Ovary (tissue), 9 donors: Measurements from ENCODE around the gene IFI27L1. TPM values are rescaled to one million over a fixed set of nuclear protein-coding genes. Genes with fewer than 3 reads are reported as not detected.

Experiments used
- DNase-seq, 5 donors: peaks; one replicate each; pipeline ENCODE4 v3.0.0-alpha.2; 2019 to 2020
- H3K27ac ChIP-seq, 2 donors: fragments of 200-600 bp; one replicate each; pipeline versions ENCODE4 v1.5.1 to v1.8.0; 2019 to 2022
- H3K27me3 ChIP-seq: fragments of 200-600 bp; one replicate; pipeline ENCODE4 v1.8.0; 2022
- H3K36me3 ChIP-seq: fragments of 200-600 bp; sonication (generic); one replicate; pipeline ENCODE4 v1.5.1; 2019
- H3K4me1 ChIP-seq: one replicate; pipeline ENCODE4 v1.8.1; 2013; ENCODE audit warnings: mild to moderate bottlenecking, moderate library complexity; ENCODE audit not compliant: insufficient read depth
- H3K4me3 ChIP-seq: fragments of 200-600 bp; sonication (generic); one replicate; pipeline ENCODE4 v1.5.1; 2017
- H3K9me3 ChIP-seq, 2 donors: fragments of 200-600 bp in 1 of 2; sonication (generic) in 1 of 2; one replicate each; pipeline versions ENCODE4 v1.5.1 to v1.8.1; 2013 to 2019; ENCODE audit warnings: mild to moderate bottlenecking in 1 of 2, moderate library complexity in 1 of 2
- EP300 ChIP-seq: sonication (generic); formaldehyde crosslinking; IDR thresholded peaks from one replicate; pipeline ENCODE4 v1.6.1; 2017; ENCODE audit warnings: antibody characterized with exemption
- POLR2A ChIP-seq: fragments of 450-650 bp; IDR thresholded peaks from one replicate; pipeline ENCODE4 v1.6.1; 2017; ENCODE audit warnings: antibody characterized with exemption, mild to moderate bottlenecking, moderate library complexity
- WGBS, 3 donors: extraction: QIAGEN DNeasy Blood & Tissue Kit in 1 of 3; methylation state at CpG; one replicate each; pipeline versions ENCODE4 v1.1.5 to v1.1.7; 2013 to 2017; 5-methylcytosine and 5-hydroxymethylcytosine counted together
- intact Hi-C, 4 donors: fragments of 100-400 bp; cut with DNase I; formaldehyde crosslinking; loops; one replicate each; pipeline versions ENCODE4 v1.11.0 to v1.15.1; 2022 to 2023
- polyA plus RNA-seq, 2 donors: library from polyadenylated mRNA; stranded (reverse); fragments of 200-250 nt in 1 of 2; fragments of 350-450 nt in 1 of 2; fragmentation: Illumina TruSeq in 1 of 2; extraction: RNeasy Lipid Tissue Mini Kit (QIAGEN cat#74804) in 1 of 2; gene quantifications; one replicate each; pipeline ENCODE4 v1.2.3, GENCODE V29; 2013 to 2014
- total RNA-seq, 7 donors: library from RNA; depleted of rRNA in 2 of 7; stranded (reverse); fragments of >200 nt in 2 of 7; fragmentation: NEBNext Ultra II Directional in 3 of 7; extraction: Animal tissue kit (Norgen Biotek cat#: 25700) in 3 of 7; gene quantifications; one replicate each; pipeline versions ENCODE4 v1.1.0 to v1.2.4, GENCODE V29; 2016 to 2023
- TF ChIP-seq, protein P1 (sequence below), 3 donors: fragments of 450-650 bp in 2 of 3; fragments of 200-600 bp in 1 of 3; IDR thresholded peaks; one replicate each; pipeline versions ENCODE4 v1.5.1 to v1.8.0; 2016 to 2022; ENCODE audit warnings: antibody characterized with exemption in 3 of 3, mild to moderate bottlenecking in 1 of 3
- donor health status: DM: no; HTN: no; CAD: no; lungs with moderate emphysema.
- donor health status: DM: no; HTN: no; CAD: no.
- donor health status: Bipolar disorder and iron deficiency.
- donor health status: DM: yes; HTN: yes; CAD: no.
- donor health status: DM: no; HTN: no; CAD: no.
- donor health status: DM: yes; HTN: yes; CAD: no.

IFI27L1 gene
- total and polyA plus RNA-seq, 9 donors: 21.5 to 57.0 (median 32.8) TPM

DNA sequence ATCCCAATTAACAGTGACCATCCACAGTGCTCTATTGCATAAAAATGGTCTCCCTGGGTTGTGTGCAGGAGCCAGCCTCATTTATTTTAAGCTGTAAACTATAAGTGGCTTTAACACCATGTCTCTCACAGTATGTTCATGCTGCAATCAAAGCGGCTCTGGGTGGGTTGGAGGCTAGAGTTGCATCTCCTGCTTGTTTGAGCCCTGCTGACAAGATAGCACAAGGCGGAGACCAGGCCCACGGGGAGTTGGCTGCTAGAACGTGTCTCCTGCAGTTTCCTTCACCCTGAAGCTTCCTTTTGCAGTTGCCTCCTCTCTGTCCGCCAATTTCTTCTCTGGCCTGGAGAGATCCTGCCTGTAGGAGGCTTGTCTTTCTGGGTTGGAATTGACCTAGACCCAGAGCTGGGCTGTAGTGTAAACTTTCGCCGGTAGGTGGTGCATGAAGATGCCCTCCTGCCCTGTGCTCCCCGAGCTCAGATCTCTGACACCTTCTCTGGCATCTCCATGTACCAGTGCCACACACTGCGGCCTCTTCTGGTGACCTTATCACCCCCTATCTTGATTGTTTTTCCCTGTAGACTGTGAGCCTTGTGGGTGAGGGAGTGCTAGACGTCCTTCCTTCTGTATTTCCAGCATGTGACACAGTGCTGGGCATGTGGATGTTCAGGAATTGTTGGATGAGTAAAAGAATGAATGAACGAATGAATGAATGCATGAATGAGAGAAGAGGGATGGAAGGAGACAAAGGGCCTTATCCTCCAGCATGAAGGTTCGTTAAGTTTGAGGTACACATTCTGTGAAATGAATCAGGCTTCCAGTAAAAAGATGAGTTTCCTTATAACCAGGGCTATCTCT, 44.6 kb upstream of the IFI27L1 start:
- 51 to 57% (median 53%) methylated on average over 12 of the region's 12 CpGs for WGBS, 3 donors
- H3K4me3 ChIP-seq: no peak overlapping the region
- no peaks in the 10 kb centered on the region for H3K36me3 ChIP-seq
- no peak overlapping the region for H3K27ac ChIP-seq
- no peaks in the 10 kb centered on the region for H3K27me3 ChIP-seq
- no peaks in the 10 kb centered on the region for H3K4me1 ChIP-seq
- DNase-seq: peak; percentile 36 to 72 (median 67)
- intact Hi-C loops: loop anchor here in 2 of 4 donors (5.0 to 10.0 kb wide), 2 partner anchors 98 to 101 kb away; no protein-coding TSS in a partner anchor
- TF ChIP-seq, protein P1, sequence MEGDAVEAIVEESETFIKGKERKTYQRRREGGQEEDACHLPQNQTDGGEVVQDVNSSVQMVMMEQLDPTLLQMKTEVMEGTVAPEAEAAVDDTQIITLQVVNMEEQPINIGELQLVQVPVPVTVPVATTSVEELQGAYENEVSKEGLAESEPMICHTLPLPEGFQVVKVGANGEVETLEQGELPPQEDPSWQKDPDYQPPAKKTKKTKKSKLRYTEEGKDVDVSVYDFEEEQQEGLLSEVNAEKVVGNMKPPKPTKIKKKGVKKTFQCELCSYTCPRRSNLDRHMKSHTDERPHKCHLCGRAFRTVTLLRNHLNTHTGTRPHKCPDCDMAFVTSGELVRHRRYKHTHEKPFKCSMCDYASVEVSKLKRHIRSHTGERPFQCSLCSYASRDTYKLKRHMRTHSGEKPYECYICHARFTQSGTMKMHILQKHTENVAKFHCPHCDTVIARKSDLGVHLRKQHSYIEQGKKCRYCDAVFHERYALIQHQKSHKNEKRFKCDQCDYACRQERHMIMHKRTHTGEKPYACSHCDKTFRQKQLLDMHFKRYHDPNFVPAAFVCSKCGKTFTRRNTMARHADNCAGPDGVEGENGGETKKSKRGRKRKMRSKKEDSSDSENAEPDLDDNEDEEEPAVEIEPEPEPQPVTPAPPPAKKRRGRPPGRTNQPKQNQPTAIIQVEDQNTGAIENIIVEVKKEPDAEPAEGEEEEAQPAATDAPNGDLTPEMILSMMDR (IDR thresholded peaks at IDR 0.05): peak; percentile 25 to 63 (median 41)
- no peak for TF ChIP-seq EP300
- no peaks in the 10 kb centered on the region for H3K9me3 ChIP-seq

DNA sequence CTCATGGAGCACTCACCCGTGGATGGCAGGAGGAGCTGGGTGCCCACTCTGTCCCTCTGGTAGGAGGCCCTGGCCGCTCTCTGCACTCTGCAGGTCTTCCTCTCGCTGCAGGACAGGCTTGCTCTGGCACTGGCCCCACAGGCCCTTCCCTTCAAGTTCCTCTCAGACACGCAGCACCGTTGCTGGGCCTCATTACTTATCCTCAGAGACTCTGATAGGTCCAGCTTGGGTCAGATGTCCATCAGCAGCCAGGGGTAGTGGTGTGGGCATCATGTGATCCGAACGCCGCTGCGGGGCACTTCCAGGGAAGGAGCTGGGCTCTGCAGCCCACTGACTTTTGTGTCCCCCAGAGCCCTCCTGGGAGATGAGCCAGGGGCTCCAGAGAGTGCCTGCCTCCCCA, 43.2 kb upstream of the IFI27L1 start:
- H3K4me1 ChIP-seq: no peaks in the 10 kb centered on the region
- WGBS, 3 donors: 81 to 88% (median 87%) methylated on average over 9 of the region's 9 CpGs
- no peak overlapping the region for H3K4me3 ChIP-seq
- H3K9me3 ChIP-seq: no peaks in the 10 kb centered on the region
- no peak overlapping the region for H3K27ac ChIP-seq
- H3K36me3 ChIP-seq: no peaks in the 10 kb centered on the region
- DNase-seq: no peak
- TF ChIP-seq, protein P1 (IDR thresholded peaks at IDR 0.05): no peak
- TF ChIP-seq POLR2A: no peak
- no peak for TF ChIP-seq EP300
- H3K27me3 ChIP-seq: no peaks in the 10 kb centered on the region
- intact Hi-C loops: loop anchor here in 2 of 4 donors (5.0 to 10.0 kb wide), 2 partner anchors 97 to 99 kb away; no protein-coding TSS in a partner anchor

DNA sequence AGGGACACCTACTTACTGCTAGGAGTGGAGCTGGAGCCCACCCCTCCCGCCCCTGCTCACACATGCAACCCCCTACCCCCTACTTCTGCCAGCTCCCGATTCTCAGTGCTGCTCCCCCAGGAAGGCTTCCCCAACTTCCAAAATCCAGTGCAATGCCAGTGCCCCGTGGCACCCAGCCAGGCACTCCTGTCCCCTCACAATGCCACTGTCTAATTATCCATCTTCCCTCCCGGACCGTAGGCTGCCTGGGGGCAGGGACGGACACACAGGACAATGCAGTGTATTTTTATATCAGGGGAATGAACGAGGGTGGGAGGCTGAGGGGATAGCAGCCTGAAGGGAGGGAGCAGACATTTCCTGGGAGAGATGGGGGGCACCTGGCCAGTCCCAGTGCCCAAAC, 42.6 kb upstream of the IFI27L1 start:
- WGBS, 3 donors: 85 to 90% (median 86%) methylated on average over 7 of the region's 7 CpGs
- H3K4me1 ChIP-seq: no peaks in the 10 kb centered on the region
- H3K4me3 ChIP-seq: no peak overlapping the region
- TF ChIP-seq POLR2A (no peak), EP300 (no peak)
- TF ChIP-seq, protein P1 (IDR thresholded peaks at IDR 0.05): no peak
- no peaks in the 10 kb centered on the region for H3K36me3 ChIP-seq
- H3K27me3 ChIP-seq: no peaks in the 10 kb centered on the region
- no peaks in the 10 kb centered on the region for H3K9me3 ChIP-seq
- intact Hi-C loops: loop anchor here in 2 of 4 donors (5.0 to 10.0 kb wide), 2 partner anchors 96 to 99 kb away; no protein-coding TSS in a partner anchor
- DNase-seq: no peak
- H3K27ac ChIP-seq: no peak overlapping the region

DNA sequence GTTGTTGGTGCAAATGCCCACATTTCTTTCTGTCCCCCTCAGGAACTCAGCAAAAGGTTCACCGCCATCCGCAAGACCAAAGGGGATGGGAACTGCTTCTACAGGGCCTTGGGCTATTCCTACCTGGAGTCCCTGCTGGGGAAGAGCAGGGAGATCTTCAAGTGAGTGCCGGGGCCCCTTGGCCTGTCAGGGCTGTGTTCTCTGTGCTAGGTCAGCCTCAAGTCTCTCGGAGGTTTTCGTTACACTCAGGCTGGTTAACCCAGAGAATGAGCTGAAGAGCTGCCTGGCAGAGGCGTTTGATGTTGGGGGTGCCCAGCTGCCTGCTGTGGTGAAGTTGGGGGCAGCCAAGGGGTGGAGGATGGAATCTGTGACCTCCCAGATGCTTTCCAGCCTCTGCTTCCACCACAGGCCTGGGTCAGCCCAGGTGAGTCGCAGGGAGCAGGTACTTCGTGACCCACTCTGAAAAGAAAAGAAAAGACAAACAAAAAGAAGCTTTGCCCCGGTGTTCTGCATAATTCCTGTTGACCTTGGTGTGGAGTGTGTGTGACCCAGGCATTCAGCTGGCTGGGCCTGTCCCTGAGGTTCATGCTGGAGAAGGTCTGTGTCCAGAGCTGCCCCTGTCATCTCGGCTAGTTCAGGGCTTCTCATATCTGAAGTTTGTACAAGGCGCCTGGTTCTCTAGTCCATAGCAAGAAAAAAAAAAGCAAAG, 42.0 kb upstream of the IFI27L1 start:
- TF ChIP-seq, protein P1 (IDR thresholded peaks at IDR 0.05): no peak
- no peak for TF ChIP-seq EP300
- no peak for TF ChIP-seq POLR2A
- Histone ChIP-seq H3K27ac (no peak overlapping the region), H3K4me1 (no peaks in the 10 kb centered on the region), H3K36me3 (no peaks in the 10 kb centered on the region), H3K9me3 (no peaks in the 10 kb centered on the region), H3K27me3 (no peaks in the 10 kb centered on the region), H3K4me3 (no peak overlapping the region)
- 86 to 92% (median 89%) methylated on average over 11 of the region's 11 CpGs for WGBS, 3 donors
- intact Hi-C loops: loop anchor here in 2 of 4 donors (5.0 to 10.0 kb wide), 2 partner anchors 96 to 98 kb away; no protein-coding TSS in a partner anchor
- no peak for DNase-seq
